Stimulated activated naive CD8-positive, alpha-beta T cell treated with anti-CD3 and anti-CD28 coated beads, Interleukin-15, Interleukin-2, amounts not matched to agents 100 ng/mL and 50 ng/mL, for 24 hours (primary cell): Measurements from ENCODE around the gene STRN.
"Not testable (repeated sequence)": the region's sequence is repeated elsewhere in the genome, so short reads cannot be mapped to it uniquely, and the experiment has no call there.

Experiments used
- H3K27ac Mint-ChIP-seq: one replicate; pipeline ENCODE4 v1.8.0; 2021; ENCODE audit warnings: mild to moderate bottlenecking, mixed read lengths
- H3K27me3 Mint-ChIP-seq: one replicate; pipeline ENCODE4 v1.8.0; 2021; ENCODE audit warnings: mixed read lengths
- H3K36me3 Mint-ChIP-seq: one replicate; pipeline ENCODE4 v1.8.0; 2021; ENCODE audit warnings: low read depth, mixed read lengths
- H3K4me1 Mint-ChIP-seq: one replicate; pipeline ENCODE4 v1.8.0; 2021; ENCODE audit warnings: low read depth, mixed read lengths
- H3K4me3 Mint-ChIP-seq: one replicate; pipeline ENCODE4 v1.8.0; 2021; ENCODE audit warnings: mild to moderate bottlenecking, mixed read lengths
- H3K9me3 Mint-ChIP-seq: one replicate; pipeline ENCODE4 v1.8.0; 2021; ENCODE audit warnings: mixed read lengths

STRN gene

GRCh38 chr2:36857713-36858112 is 108.6 kb downstream of the STRN start:
- no peak overlapping the region for H3K27ac Mint-ChIP-seq
- H3K27me3 Mint-ChIP-seq = no peaks in the 10 kb centered on the region
- H3K4me3 Mint-ChIP-seq = no peak overlapping the region
- peaks cover 13% of the 10 kb centered on the region for H3K4me1 Mint-ChIP-seq
- peaks cover 55% of the 10 kb centered on the region for H3K36me3 Mint-ChIP-seq
- no peaks in the 10 kb centered on the region for H3K9me3 Mint-ChIP-seq

DNA sequence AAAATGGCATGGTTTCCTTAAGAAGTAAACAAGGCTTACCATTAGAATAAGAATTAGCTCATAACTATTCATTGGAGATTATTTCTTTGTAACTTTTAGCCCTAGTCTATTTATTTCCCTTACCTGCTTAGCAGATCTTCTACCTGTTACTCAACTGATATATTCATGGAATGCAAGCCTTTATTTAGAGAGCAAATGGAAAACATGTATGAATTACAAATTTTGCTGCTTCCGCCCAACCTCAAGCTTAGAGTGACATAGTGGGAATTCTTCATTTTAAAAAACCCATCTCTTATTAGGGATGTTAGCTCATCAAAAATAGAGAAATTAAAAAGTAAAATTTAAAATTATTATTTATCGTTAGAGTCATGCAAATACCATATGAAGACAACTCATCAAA is 110.9 kb downstream of the STRN start:
- Mint-ChIP-seq H3K27ac (no peak overlapping the region), H3K36me3 (peaks cover 61% of the 10 kb centered on the region), H3K4me3 (no peak overlapping the region), H3K4me1 (peaks cover 13% of the 10 kb centered on the region), H3K9me3 (no peaks in the 10 kb centered on the region), H3K27me3 (no peaks in the 10 kb centered on the region)

DNA sequence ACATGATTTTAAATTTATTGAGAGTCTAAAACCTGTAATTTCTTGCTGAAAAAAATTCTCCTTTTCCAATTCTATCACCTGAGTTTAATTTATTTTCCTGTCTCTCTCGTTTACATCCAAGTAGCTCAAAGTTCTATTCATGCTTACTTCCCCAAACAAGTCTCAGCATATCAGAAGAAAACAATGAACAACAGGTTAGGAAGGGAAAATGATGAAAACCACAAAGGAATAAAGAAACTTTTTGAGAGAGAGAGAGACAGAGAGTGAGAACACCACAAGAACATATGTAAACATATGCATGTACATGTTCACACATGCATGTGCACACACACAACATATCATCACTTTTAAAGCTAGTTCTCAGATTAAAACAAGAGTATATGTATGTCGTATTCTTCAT is 112.1 kb downstream of the STRN start:
- H3K4me3 Mint-ChIP-seq = no peak overlapping the region
- peaks cover 13% of the 10 kb centered on the region for H3K4me1 Mint-ChIP-seq
- no peaks in the 10 kb centered on the region for H3K27me3 Mint-ChIP-seq
- no peak overlapping the region for H3K27ac Mint-ChIP-seq
- H3K36me3 Mint-ChIP-seq = peaks cover 65% of the 10 kb centered on the region
- no peaks in the 10 kb centered on the region for H3K9me3 Mint-ChIP-seq

DNA sequence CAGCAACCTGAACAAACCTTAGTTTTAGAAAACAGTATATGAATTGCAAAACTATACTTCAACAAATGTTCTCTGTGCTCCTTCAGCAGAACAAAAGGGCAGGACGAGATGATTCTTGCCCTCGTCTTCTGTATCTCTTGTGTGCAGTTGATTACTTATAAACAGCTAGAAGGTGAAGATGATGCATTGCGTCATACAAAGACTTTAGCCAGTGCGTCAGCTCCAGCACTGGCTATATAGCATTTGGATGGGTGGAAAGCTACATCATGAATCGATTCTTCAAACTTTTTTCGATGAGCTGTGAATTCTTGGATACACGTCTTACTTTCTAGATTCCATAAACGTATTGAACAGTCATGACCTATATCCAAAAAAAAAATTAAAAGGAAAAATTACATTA is 117.1 kb downstream of the STRN start:
- Mint-ChIP-seq H3K27ac (no peak overlapping the region), H3K9me3 (no peaks in the 10 kb centered on the region), H3K4me1 (no peaks in the 10 kb centered on the region), H3K36me3 (peaks cover 52% of the 10 kb centered on the region), H3K27me3 (no peaks in the 10 kb centered on the region), H3K4me3 (no peak overlapping the region)

DNA sequence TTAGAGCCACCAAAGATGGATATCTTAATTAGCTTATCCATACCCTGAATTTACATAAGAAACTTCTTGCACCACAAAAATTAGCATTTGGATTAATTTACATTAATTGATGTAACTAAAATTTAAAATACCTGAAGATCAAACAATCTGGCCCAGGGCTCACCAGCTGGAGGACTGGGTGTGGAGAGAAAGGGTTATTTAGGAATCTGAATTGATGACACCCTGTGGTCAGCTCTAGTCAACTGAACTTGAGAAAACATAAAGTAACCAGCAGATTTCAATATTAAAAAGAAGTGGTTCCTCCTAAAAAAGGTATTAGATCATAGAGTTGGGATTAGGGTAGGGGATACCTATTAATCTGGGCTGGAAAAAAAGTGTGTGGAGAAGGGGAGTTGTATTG is 122.5 kb downstream of the STRN start:
- Mint-ChIP-seq H3K9me3 (no peaks in the 10 kb centered on the region), H3K36me3 (peaks cover 15% of the 10 kb centered on the region), H3K27ac (peak overlapping the region; percentile 34), H3K27me3 (no peaks in the 10 kb centered on the region), H3K4me3 (no peak overlapping the region), H3K4me1 (no peaks in the 10 kb centered on the region)

DNA sequence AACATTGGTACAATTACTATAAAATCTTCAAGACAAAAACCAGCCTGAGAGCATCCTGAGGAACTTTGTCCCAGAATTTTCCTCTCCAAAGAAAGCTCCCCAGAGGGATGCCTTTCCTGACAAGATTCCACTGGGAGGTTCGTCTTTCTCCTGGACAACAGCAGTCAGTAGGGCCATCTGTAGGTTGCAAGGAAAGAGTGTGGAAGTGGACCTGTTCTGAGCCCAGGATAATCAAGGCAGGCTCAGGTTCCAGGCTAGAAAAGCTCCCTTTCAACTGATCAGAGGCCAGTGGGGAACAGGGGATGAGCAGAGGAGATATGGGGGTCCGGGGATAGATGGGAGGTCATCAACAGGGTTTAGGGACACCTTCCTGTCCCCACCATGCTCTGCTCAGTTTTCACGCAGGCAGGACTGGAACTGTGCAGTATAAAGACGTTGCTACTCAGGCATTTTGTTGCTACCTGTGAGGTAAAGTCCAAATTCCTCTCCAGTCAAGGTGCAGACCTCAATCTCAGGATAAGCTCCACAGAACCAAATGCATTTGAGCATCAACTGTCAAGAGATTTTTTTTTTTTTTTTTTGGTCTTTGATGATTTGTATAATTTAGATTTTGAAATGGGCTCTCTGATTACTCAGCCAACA is 126.2 kb downstream of the STRN start:
- H3K27ac Mint-ChIP-seq = no peak overlapping the region
- H3K4me3 Mint-ChIP-seq = no peak overlapping the region
- no peaks in the 10 kb centered on the region for H3K9me3 Mint-ChIP-seq
- H3K27me3 Mint-ChIP-seq = no peaks in the 10 kb centered on the region
- peaks cover 4% of the 10 kb centered on the region for H3K4me1 Mint-ChIP-seq
- peaks cover 4% of the 10 kb centered on the region for H3K36me3 Mint-ChIP-seq

- Mint-ChIP-seq H3K27ac (peak overlapping the region; percentile 14), H3K27me3 (peaks cover 16% of the 10 kb centered on the region), H3K4me3 (no peak overlapping the region), H3K36me3 (no peaks in the 10 kb centered on the region), H3K4me1 (peaks cover 12% of the 10 kb centered on the region), H3K9me3 (no peaks in the 10 kb centered on the region)
Observed at GRCh38 chr2:36834731-36835524, 131.4 kb downstream of the STRN start.

DNA sequence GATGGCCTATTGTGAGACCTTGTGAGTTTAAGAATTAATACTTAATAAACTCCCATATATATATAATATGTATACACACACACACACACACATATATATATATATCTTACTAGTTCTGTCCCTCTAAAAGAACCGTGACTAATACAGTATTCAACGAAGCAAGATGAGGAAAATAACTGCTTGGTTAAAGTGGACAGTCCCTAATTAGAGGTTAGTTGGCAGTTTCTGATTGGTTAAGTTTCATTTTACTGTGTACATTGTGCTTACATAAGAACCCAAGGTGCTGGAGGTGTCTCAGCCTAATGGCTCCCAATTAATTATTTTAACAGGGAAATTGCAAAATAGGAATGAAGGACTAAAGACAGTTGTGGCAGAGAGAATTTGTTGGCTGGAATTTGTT is 132.1 kb downstream of the STRN start:
- Mint-ChIP-seq H3K4me3 (no peak overlapping the region), H3K27me3 (peaks cover 16% of the 10 kb centered on the region), H3K4me1 (peaks cover 12% of the 10 kb centered on the region), H3K27ac (no peak overlapping the region), H3K36me3 (no peaks in the 10 kb centered on the region), H3K9me3 (no peaks in the 10 kb centered on the region)

DNA sequence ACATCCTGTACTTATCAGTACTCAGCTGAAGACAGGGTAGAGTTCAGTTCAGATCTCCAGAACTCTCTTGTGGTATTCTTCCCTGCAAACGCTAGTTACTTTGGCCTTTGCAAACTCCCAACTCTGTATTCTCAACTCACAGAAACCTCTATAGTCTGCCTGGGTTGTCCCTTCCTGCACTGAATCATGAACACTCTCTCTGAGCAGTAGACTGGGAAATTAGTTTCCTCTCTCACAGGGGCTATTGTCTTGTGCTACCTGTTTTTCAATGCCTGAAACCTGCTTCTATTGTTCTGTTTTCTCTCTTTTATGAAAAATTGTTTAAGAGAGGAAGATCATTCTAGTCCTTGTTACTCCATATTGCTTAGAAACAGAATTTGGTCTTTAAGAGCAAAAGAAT is 135.2 kb downstream of the STRN start:
- H3K9me3 Mint-ChIP-seq = no peaks in the 10 kb centered on the region
- peaks cover 27% of the 10 kb centered on the region for H3K27me3 Mint-ChIP-seq
- H3K4me3 Mint-ChIP-seq = no peak overlapping the region
- no peaks in the 10 kb centered on the region for H3K36me3 Mint-ChIP-seq
- H3K4me1 Mint-ChIP-seq = peaks cover 12% of the 10 kb centered on the region
- no peak overlapping the region for H3K27ac Mint-ChIP-seq

GRCh38 chr2:36824683-36825082 is 141.7 kb downstream of the STRN start:
- not testable (repeated sequence) for H3K27ac Mint-ChIP-seq, H3K4me1 Mint-ChIP-seq, H3K9me3 Mint-ChIP-seq, H3K4me3 Mint-ChIP-seq, H3K36me3 Mint-ChIP-seq
- peaks cover 10% of the 10 kb centered on the region for H3K27me3 Mint-ChIP-seq

GRCh38 chr2:36824273-36824672 is 142.1 kb downstream of the STRN start:
- Mint-ChIP-seq H3K27ac (no peak overlapping the region), H3K4me1 (no peaks in the 10 kb centered on the region), H3K36me3 (no peaks in the 10 kb centered on the region), H3K27me3 (peaks cover 10% of the 10 kb centered on the region), H3K9me3 (no peaks in the 10 kb centered on the region), H3K4me3 (no peak overlapping the region)

DNA sequence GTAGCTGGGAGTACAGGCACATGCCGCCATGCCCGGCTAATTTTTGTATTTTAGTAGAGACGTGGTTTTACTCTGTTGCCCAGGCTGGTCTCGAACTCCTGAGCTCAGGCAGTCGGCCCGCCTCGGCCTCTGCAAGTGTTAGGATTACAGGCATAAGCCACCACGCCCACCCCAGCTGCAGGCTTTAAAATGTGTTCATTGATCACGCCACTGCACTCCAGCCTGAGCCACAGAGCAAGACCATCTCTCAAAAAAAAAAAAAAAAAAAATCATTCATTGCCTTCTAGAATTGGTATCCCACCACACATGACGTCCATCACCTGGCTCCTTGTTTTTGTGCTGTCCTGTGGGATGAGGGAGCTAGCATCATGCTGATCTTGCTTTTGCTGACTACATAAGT is 142.5 kb downstream of the STRN start:
- no peaks in the 10 kb centered on the region for H3K36me3 Mint-ChIP-seq
- H3K9me3 Mint-ChIP-seq = no peaks in the 10 kb centered on the region
- H3K4me1 Mint-ChIP-seq = no peaks in the 10 kb centered on the region
- H3K27me3 Mint-ChIP-seq = peaks cover 8% of the 10 kb centered on the region
- no peak overlapping the region for H3K4me3 Mint-ChIP-seq
- no peak overlapping the region for H3K27ac Mint-ChIP-seq

GRCh38 chr2:36820942-36821605 is 145.3 kb downstream of the STRN start:
- no peaks in the 10 kb centered on the region for H3K4me1 Mint-ChIP-seq
- no peaks in the 10 kb centered on the region for H3K9me3 Mint-ChIP-seq
- H3K27ac Mint-ChIP-seq = no peak overlapping the region
- no peak overlapping the region for H3K4me3 Mint-ChIP-seq
- no peaks in the 10 kb centered on the region for H3K27me3 Mint-ChIP-seq
- H3K36me3 Mint-ChIP-seq = no peaks in the 10 kb centered on the region

DNA sequence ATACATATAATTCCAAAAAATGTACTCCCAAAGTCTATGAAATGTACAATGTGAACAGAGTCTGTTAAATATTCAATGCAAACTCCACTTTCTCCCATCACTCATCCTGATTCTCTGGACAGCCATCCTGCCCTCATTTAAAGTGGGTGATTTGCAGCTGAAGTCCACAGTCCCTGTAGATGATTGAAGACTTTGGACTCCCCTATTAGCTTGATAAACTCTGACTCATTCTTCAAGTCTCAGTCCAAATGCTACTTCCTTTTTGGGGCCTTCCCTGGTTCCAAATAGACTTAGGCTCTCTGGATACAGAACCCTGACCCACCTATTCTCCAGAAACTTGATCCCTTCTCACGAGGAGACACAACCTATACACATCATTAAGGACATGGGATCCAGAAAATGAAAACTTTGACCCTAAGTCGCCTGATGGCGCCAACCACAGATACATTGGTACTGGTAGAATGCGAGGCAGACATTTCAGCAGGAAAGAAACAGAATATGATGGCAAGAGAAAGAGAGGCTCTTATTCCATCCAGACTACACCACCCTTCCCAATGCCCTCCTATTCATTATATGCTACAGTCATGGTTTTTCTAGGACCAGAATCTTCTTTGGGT is 147.1 kb downstream of the STRN start:
- Mint-ChIP-seq H3K4me1 (no peaks in the 10 kb centered on the region), H3K9me3 (no peaks in the 10 kb centered on the region), H3K36me3 (no peaks in the 10 kb centered on the region), H3K4me3 (no peak overlapping the region), H3K27ac (no peak overlapping the region), H3K27me3 (no peaks in the 10 kb centered on the region)

DNA sequence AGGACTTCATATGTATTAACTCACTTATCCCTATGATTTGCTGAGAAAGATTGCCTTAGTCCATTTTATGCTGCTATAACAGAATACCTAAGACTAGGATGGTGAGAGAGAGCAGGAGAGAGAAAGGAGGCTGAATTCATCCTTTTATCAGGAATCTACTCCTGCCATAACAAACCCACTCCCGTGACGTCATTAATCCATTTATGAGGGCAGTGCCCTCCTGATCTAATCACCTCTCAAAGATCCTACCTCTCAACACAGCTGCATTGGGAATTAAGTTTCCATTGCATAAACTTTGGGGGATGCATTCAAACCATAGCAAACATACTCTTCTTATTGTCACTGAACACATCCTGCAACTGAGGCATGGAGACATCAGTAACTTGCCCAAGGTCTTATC is 147.8 kb downstream of the STRN start:
- H3K36me3 Mint-ChIP-seq = no peaks in the 10 kb centered on the region
- H3K27me3 Mint-ChIP-seq = no peaks in the 10 kb centered on the region
- no peaks in the 10 kb centered on the region for H3K4me1 Mint-ChIP-seq
- H3K27ac Mint-ChIP-seq = no peak overlapping the region
- H3K4me3 Mint-ChIP-seq = no peak overlapping the region
- H3K9me3 Mint-ChIP-seq = no peaks in the 10 kb centered on the region
